GM12878 (cell line): ENCODE data around the gene IGLL5. TPM values are rescaled to one million over a fixed set of nuclear protein-coding genes. Genes with fewer than 3 reads are reported as not detected.

ENCODE experiments used
- ATAC-seq: fragments of 200-7000 bp; cut with Tn5 transposase; 3 replicates; pipeline ENCODE4 v1.9.1; 2020; ENCODE audit warnings: mild to moderate bottlenecking, moderate library complexity
- BruUV-seq: library from RNA; stranded (reverse); fragments of 400-500 nt; replicated peaks from 2 replicates; lab custom pipeline; 2021; lab: Mats Ljungman, UMichigan
- CTCF ChIA-PET: fragments of 300-600 bp; sonication (Branson Sonifier 250); formaldehyde crosslinking; extraction: SDS; loops from one replicate; lab custom pipeline; 2021; ENCODE audit warnings: inconsistent platforms; lab: Yijun Ruan, JAX
- POLR2A ChIA-PET: fragments of 350-600 bp; formaldehyde crosslinking; extraction: SDS; loops from one replicate; lab custom pipeline; 2021; ENCODE audit warnings: inconsistent platforms; lab: Charles Lee
- RAD21 ChIA-PET: fragments of 300-600 bp; sonication (Branson Sonifier 250); formaldehyde crosslinking; loops from one replicate; lab custom pipeline; 2023; ENCODE audit warnings: antibody characterized with exemption; ENCODE audit not compliant: unreplicated experiment; lab: Charles Lee
- SMC1A ChIA-PET: fragments of 300-600 bp; sonication (Branson Sonifier 250); formaldehyde crosslinking; loops from one replicate; lab custom pipeline; 2023; ENCODE audit not compliant: unreplicated experiment, uncharacterized antibody; lab: Charles Lee
- DNase-seq: peaks from one replicate; pipeline ENCODE4 v3.0.0-alpha.2; 2011; ENCODE audit warnings: low read depth, low spot score
- FAIRE-seq: peaks from 3 replicates; lab custom pipeline; 2011; peaks lifted over from hg19 to GRCh38; lab: Jason Lieb, UNC
- H2AFZ ChIP-seq: 2 replicates; pipeline ENCODE4 v1.6.0; 2011; ENCODE audit warnings: low read depth, low read length, control low read depth; ENCODE audit not compliant: control insufficient read depth
- H3K27ac ChIP-seq: 2 replicates; pipeline ENCODE4 v1.5.1; 2011; ENCODE audit warnings: control low read depth; ENCODE audit not compliant: control insufficient read depth, insufficient read depth
- H3K27me3 ChIP-seq, 2 experiments: replicated peaks in 1 of 2; 2 replicates each; pipeline versions ENCODE4 v1.6.0 to v1.6.1; 2011; ENCODE audit warnings: low read length in 1 of 2; ENCODE audit not compliant: control insufficient read depth in 2 of 2, insufficient read depth in 2 of 2
- H3K36me3 ChIP-seq, 2 experiments: 2 replicates each; pipeline ENCODE4 v1.5.1; 2011; ENCODE audit warnings: low read length in 1 of 2; ENCODE audit not compliant: control insufficient read depth in 2 of 2, insufficient read depth in 2 of 2
- H3K4me1 ChIP-seq: 2 replicates; pipeline ENCODE4 v1.6.1; 2011; ENCODE audit warnings: mild to moderate bottlenecking, low read length, moderate library complexity, mixed read lengths; ENCODE audit not compliant: control insufficient read depth, insufficient read depth
- H3K4me2 ChIP-seq: 2 replicates; pipeline ENCODE4 v1.6.0; 2011; ENCODE audit warnings: control low read depth; ENCODE audit not compliant: control insufficient read depth, insufficient read depth
- H3K4me3 ChIP-seq: fragments of 200-600 bp; sonication (generic); 2 replicates; pipeline ENCODE4 v1.5.1; 2016
- H3K79me2 ChIP-seq: 2 replicates; pipeline ENCODE4 v1.6.0; 2011; ENCODE audit warnings: low read length; ENCODE audit not compliant: control insufficient read depth, insufficient read depth
- H3K9ac ChIP-seq: 2 replicates; pipeline ENCODE4 v1.8.0; 2011; ENCODE audit warnings: low read length, control low read depth, mixed read lengths; ENCODE audit not compliant: control insufficient read depth, insufficient read depth
- H3K9me3 ChIP-seq: replicated peaks from 3 replicates; pipeline ENCODE4 v1.5.1; 2011; ENCODE audit warnings: mild to moderate bottlenecking, low read length; ENCODE audit not compliant: control insufficient read depth, insufficient read depth
- H4K20me1 ChIP-seq: 2 replicates; pipeline ENCODE4 v1.6.0; 2011; ENCODE audit not compliant: control insufficient read depth, insufficient read depth
- ATF2 ChIP-seq: IDR thresholded peaks from 2 replicates; pipeline ENCODE4 v1.6.1; 2012; ENCODE audit warnings: low read length, inconsistent platforms
- CBFB ChIP-seq: IDR thresholded peaks from 2 replicates; pipeline ENCODE4 v1.6.1; 2016; ENCODE audit warnings: antibody characterized with exemption, low read depth
- EED ChIP-seq: sonication (generic); IDR thresholded peaks from 2 replicates; pipeline ENCODE4 v1.6.1; 2016; ENCODE audit warnings: antibody characterized with exemption, low read depth
- GABPA ChIP-seq: IDR thresholded peaks from 2 replicates; pipeline ENCODE4 v1.6.1; 2014; ENCODE audit warnings: antibody characterized with exemption, low read depth, mild to moderate bottlenecking, inconsistent platforms
- IKZF2 ChIP-seq, 2 experiments: fragments of 450-650 bp; IDR thresholded peaks; 2 replicates each; pipeline ENCODE4 v1.6.1; 2017; ENCODE audit warnings: mild to moderate bottlenecking in 2 of 2, moderate library complexity in 2 of 2
- MTA2 ChIP-seq: fragments of 450-650 bp; IDR thresholded peaks from 2 replicates; pipeline ENCODE4 v1.6.1; 2016; ENCODE audit warnings: low read depth, mild to moderate bottlenecking, moderate library complexity
- NFXL1 ChIP-seq: fragments of 450-650 bp; IDR thresholded peaks from 2 replicates; pipeline ENCODE4 v1.6.1; 2017; ENCODE audit warnings: antibody characterized with exemption, mild to moderate bottlenecking, borderline replicate concordance
- RELB ChIP-seq: fragments of 450-650 bp; IDR thresholded peaks from 2 replicates; pipeline ENCODE4 v1.6.1; 2017; ENCODE audit warnings: low read depth, mild to moderate bottlenecking, moderate library complexity
- RFX5 ChIP-seq: IDR thresholded peaks from 2 replicates; pipeline ENCODE4 v1.6.1; 2011; ENCODE audit warnings: low read depth, low read length, improper control_type of control experiment
- whole genome bisulfite sequencing: methylation state at CpG from one replicate; pipeline ENCODE4 v1.1.6; 2016; ENCODE audit warnings: low lambda C conversion rate; ENCODE audit not compliant: insufficient replicate concordance, insufficient coverage; ENCODE audit errors: missing lambda C conversion rate; 5-methylcytosine and 5-hydroxymethylcytosine counted together
- in situ Hi-C: fragments of 300-500 bp; cut with MboI; formaldehyde crosslinking; loops from 9 replicates; pipeline ENCODE4 v1.14.3; 2018; ENCODE audit warnings: mixed read lengths
- intact Hi-C: fragments of 100-400 bp; cut with micrococcal nuclease; formaldehyde crosslinking; loops from one replicate; pipeline ENCODE4 v1.14.2; 2022; ENCODE audit not compliant: unreplicated experiment
- polyA plus RNA-seq, 11 experiments: library from polyadenylated mRNA; depleted of rRNA in 4 of 11; unstranded in 6 of 11; stranded (reverse) in 5 of 11; fragments of >200 nt; fragmentation: Nextera tagmentation in 4 of 11; fragmentation: Illumina TruSeq in 1 of 11; extraction: Ambion mirVana in 4 of 11; extraction: Trizol in 1 of 11; gene quantifications; 1 replicate in 1 of 11; 2 replicates in 10 of 11; pipeline versions ENCODE4 v1.2.1 to v1.2.3, GENCODE V29; 2011 to 2016; ENCODE audit warnings: inconsistent platforms in 2 of 11, missing spikeins in 2 of 11, low read depth in 1 of 11
- total RNA-seq, 4 experiments: library from RNA; depleted of rRNA in 3 of 4; stranded (reverse); fragments of >200 nt in 3 of 4; fragmentation: Illumina TruSeq in 1 of 4; extraction: Trizol in 1 of 4; gene quantifications; 2 replicates each; pipeline versions ENCODE4 v1.2.1 to v1.2.3, GENCODE V29; 2013 to 2021

The IGLL5 gene
- total and polyA plus RNA-seq, 10 of the 15 experiments (the other 5 are each of a cell fraction or from before 2014, with no cell fraction given): not detected

GRCh38 chr22:22938672-22939587 lies 51.3 kb downstream of the IGLL5 start:
- Histone ChIP-seq H3K36me3 (no peaks in the 10 kb centered on the region; a peak in 1 of 4 replicates), H2AFZ (no peak overlapping the region), H3K9me3 (no peaks in the 10 kb centered on the region; the same call in 2 of the 3 replicates)
- 76% methylated on average over 8 of the region's 8 CpGs for WGBS
- DNase-seq (no peak), FAIRE-seq (no peak)
- RAD21 ChIA-PET: interaction anchor here (0.9 to 16.2 kb wide), 6 partner anchors 8 to 89 kb away, joined by 3 to 255 read pairs (median 58); no protein-coding TSS in a partner anchor
- in situ Hi-C loops: no loop called here
- 0 out of 2 replicates have a peak, but pooled peaks have one; percentile 23 for TF ChIP-seq RELB
- 0 out of 4 replicates have a peak, but pooled peaks of 1 of the 2 experiments have one; percentile 28 for TF ChIP-seq IKZF2 (IDR thresholded peaks at IDR 0.05)
- TF ChIP-seq EED: 0 out of 2 replicates have a peak, but pooled peaks have one; percentile 40
- TF ChIP-seq RFX5: no peak
- no peak for TF ChIP-seq GABPA
- no peak for TF ChIP-seq NFXL1
- TF ChIP-seq ATF2: no peak
- no peak for TF ChIP-seq CBFB
- TF ChIP-seq MTA2: 0 out of 2 replicates have a peak, but pooled peaks have one; percentile 11
- TF ChIP-seq, all 136 proteins: peak for 4
- intact Hi-C loops: no loop called here
- Histone ChIP-seq H3K27me3 (no peaks in the 10 kb centered on the region), H3K79me2 (peaks cover 27% of the 10 kb centered on the region), H3K4me1 (peaks cover 91% of the 10 kb centered on the region), H3K4me3 (no peak overlapping the region), H3K27ac (peak overlapping the region; percentile 92), H3K9ac (peak overlapping the region; percentile 52), H4K20me1 (no peaks in the 10 kb centered on the region), H3K4me2 (peak overlapping the region; percentile 36; the same call in 1 of the 2 replicates)
- ATAC-seq: no peak
- ChIA-PET CTCF (interaction anchor here (1.2 to 21.7 kb wide), 8 partner anchors 11 to 878 kb away, joined by 3 to 551 read pairs (median 6); no protein-coding TSS in a partner anchor), POLR2A (interaction anchor here (0.8 to 2.1 kb wide), 5 partner anchors 8 to 83 kb away, joined by 4 to 11 read pairs (median 4); no protein-coding TSS in a partner anchor), SMC1A (interaction anchor here (1.3 to 15.9 kb wide), 7 partner anchors 10 to 129 kb away, joined by 3 to 154 read pairs (median 20); no protein-coding TSS in a partner anchor)
- BruUV-seq: no TSS peak
